Measurements from ENCODE around the gene DVL2.

DNA sequence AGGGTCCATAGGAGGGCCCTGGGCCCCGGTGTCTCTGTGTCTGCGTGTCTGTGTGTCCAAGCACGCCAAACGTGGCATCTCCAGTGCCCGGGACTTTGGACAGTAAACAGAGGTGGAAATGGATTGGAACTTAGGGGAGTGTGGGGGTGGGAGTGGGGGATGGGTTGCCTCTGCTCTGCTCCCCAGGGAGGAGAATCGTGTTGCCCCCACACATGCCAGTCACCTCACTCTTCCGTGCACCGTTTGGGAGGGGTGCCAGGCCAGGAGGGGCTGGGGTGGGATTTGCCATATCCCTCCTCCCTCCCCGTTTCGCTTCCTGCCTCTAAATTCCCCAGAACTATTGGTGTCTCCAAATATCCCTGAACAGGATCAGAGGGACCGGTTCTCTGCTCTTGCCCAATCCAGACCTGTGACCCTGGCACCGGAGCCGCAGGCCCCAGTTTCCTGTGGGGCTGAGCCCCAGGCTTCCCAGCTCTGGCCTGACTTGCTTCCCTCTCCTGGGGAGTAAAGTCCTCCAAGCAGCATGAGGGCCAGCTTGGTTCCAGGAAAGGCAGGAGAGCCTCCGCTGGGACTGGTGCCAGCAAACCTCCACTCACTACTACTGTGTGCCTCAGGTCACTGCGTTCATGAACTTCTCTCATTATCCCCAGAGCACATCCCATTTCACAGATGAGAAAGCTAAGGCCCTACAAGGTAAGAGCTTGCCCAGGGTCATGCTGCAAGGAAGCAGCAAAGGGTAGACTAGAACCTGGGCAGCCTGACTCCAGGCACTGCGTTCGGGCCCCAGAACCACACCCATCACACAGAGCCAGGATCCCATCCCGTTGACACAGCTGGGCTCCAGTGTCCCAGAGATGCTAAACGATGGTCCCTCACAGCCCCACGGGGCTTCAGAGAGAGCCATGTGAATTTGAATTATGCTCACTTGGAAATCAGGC, 54.7 kb downstream of the DVL2 start, which contains the start of gene ASGR1:
- TF ChIP-seq POLR2AphosphoS5 (IDR thresholded peaks at IDR 0.05; ENCODE audit: low read depth) (no peak), GABPA (IDR thresholded peaks at IDR 0.05; ENCODE audit: low read depth) (no peak), SPI1 (IDR thresholded peaks at IDR 0.05; ENCODE audit: borderline replicate concordance, low read depth) (no peak)
- TF ChIP-seq, protein P1, sequence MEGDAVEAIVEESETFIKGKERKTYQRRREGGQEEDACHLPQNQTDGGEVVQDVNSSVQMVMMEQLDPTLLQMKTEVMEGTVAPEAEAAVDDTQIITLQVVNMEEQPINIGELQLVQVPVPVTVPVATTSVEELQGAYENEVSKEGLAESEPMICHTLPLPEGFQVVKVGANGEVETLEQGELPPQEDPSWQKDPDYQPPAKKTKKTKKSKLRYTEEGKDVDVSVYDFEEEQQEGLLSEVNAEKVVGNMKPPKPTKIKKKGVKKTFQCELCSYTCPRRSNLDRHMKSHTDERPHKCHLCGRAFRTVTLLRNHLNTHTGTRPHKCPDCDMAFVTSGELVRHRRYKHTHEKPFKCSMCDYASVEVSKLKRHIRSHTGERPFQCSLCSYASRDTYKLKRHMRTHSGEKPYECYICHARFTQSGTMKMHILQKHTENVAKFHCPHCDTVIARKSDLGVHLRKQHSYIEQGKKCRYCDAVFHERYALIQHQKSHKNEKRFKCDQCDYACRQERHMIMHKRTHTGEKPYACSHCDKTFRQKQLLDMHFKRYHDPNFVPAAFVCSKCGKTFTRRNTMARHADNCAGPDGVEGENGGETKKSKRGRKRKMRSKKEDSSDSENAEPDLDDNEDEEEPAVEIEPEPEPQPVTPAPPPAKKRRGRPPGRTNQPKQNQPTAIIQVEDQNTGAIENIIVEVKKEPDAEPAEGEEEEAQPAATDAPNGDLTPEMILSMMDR (IDR thresholded peaks at IDR 0.05; ENCODE audit: insufficient read depth, low read length) = no peak
- TF ChIP-seq, protein P2, sequence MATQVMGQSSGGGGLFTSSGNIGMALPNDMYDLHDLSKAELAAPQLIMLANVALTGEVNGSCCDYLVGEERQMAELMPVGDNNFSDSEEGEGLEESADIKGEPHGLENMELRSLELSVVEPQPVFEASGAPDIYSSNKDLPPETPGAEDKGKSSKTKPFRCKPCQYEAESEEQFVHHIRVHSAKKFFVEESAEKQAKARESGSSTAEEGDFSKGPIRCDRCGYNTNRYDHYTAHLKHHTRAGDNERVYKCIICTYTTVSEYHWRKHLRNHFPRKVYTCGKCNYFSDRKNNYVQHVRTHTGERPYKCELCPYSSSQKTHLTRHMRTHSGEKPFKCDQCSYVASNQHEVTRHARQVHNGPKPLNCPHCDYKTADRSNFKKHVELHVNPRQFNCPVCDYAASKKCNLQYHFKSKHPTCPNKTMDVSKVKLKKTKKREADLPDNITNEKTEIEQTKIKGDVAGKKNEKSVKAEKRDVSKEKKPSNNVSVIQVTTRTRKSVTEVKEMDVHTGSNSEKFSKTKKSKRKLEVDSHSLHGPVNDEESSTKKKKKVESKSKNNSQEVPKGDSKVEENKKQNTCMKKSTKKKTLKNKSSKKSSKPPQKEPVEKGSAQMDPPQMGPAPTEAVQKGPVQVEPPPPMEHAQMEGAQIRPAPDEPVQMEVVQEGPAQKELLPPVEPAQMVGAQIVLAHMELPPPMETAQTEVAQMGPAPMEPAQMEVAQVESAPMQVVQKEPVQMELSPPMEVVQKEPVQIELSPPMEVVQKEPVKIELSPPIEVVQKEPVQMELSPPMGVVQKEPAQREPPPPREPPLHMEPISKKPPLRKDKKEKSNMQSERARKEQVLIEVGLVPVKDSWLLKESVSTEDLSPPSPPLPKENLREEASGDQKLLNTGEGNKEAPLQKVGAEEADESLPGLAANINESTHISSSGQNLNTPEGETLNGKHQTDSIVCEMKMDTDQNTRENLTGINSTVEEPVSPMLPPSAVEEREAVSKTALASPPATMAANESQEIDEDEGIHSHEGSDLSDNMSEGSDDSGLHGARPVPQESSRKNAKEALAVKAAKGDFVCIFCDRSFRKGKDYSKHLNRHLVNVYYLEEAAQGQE (IDR thresholded peaks at IDR 0.05; ENCODE audit: insufficient replicate concordance, low read depth) = no peak

All from HL-60 (cell line).